Heart right ventricle (tissue), 16 donors: ENCODE data around the gene DNPH1. TPM values are rescaled to one million over a fixed set of nuclear protein-coding genes. Genes with fewer than 3 reads are reported as not detected.

Experiments used
- ATAC-seq, 8 donors: fragments of 200-7000 bp; cut with Tn5 transposase; one replicate each; pipeline ENCODE4 v1.9.1; 2020; ENCODE audit warnings: mild to moderate bottlenecking in 8 of 8, moderate library complexity in 8 of 8, moderate number of reproducible peaks in 1 of 8
- DNase-seq, 2 donors: peaks; one replicate each; pipeline ENCODE4 v3.0.0-alpha.2; 2020
- H3K27ac ChIP-seq, 10 donors: fragments of 200-600 bp; sonication (generic) in 2 of 10; one replicate each; pipeline versions ENCODE4 v1.5.0 to v1.8.0; 2020 to 2022; ENCODE audit warnings: mild to moderate bottlenecking in 3 of 10
- H3K27me3 ChIP-seq, 7 donors: fragments of 200-600 bp; one replicate each; pipeline ENCODE4 v1.8.0; 2021 to 2022; ENCODE audit warnings: mild to moderate bottlenecking in 2 of 7
- H3K36me3 ChIP-seq, 9 donors: fragments of 200-600 bp; sonication (generic) in 1 of 9; one replicate each; pipeline versions ENCODE4 v1.5.0 to v1.8.0; 2020 to 2022; ENCODE audit warnings: mild to moderate bottlenecking in 2 of 9
- H3K4me1 ChIP-seq, 9 donors: fragments of 200-600 bp; sonication (generic) in 1 of 9; one replicate each; pipeline versions ENCODE4 v1.5.0 to v1.8.0; 2020 to 2022; ENCODE audit warnings: mild to moderate bottlenecking in 4 of 9
- H3K4me3 ChIP-seq, 10 donors: fragments of 200-600 bp; sonication (generic) in 2 of 10; one replicate each; pipeline versions ENCODE4 v1.5.0 to v1.8.0; 2020 to 2022; ENCODE audit warnings: mild to moderate bottlenecking in 7 of 10, moderate library complexity in 2 of 10
- H3K9me3 ChIP-seq, 11 donors: fragments of 200-600 bp in 10 of 11; sonication (generic) in 2 of 11; one replicate each; pipeline versions ENCODE4 v1.5.0 to v1.8.0; 2013 to 2022; ENCODE audit warnings: mild to moderate bottlenecking in 2 of 11, control low read depth in 1 of 11, moderate library complexity in 1 of 11
- CTCF ChIP-seq, 9 donors: fragments of 200-600 bp; sonication (generic) in 2 of 9; IDR thresholded peaks; one replicate each; pipeline versions ENCODE4 v1.5.0 to v1.8.0; 2021 to 2022; ENCODE audit warnings: antibody characterized with exemption in 9 of 9, mild to moderate bottlenecking in 5 of 9, moderate library complexity in 1 of 9
- WGBS, 2 donors: extraction: QIAGEN DNeasy Blood & Tissue Kit; methylation state at CpG; one replicate each; pipeline ENCODE4 v1.1.7; 2013; ENCODE audit warnings: inconsistent platforms in 1 of 2; 5-methylcytosine and 5-hydroxymethylcytosine counted together
- intact Hi-C, 10 donors: fragments of 100-400 bp; cut with DNase I; formaldehyde crosslinking; loops; one replicate each; pipeline versions ENCODE4 v1.11.1 to v1.14.2; 2022
- polyA plus RNA-seq, 2 donors: library from polyadenylated mRNA; stranded (reverse); fragments of 200-250 nt; gene quantifications; one replicate each; pipeline ENCODE4 v1.2.3, GENCODE V29; 2013
- total RNA-seq, 10 donors: library from RNA; stranded (reverse); fragmentation: NEBNext Ultra II Directional in 3 of 10; extraction: Animal tissue kit (Norgen Biotek cat#: 25700) in 3 of 10; gene quantifications; one replicate each; pipeline versions ENCODE4 v1.2.1 to v1.2.4, GENCODE V29; 2021 to 2023
- donor health status: Arrhythmogenic right ventricular cardiomyopathy.
- donor health status: ischemic (EF 13 %, LVEDD 7.1; RV severe dilation, severe dysfunction).
- donor health status: healthy with polysubstance abuse.
- donor health status: DM: no; HTN: yes; CAD: no.
- donor health status: DM: no; HTN: no; CAD: no.
- donor health status: ischemic (EF 25% LVEDD 6.9; RV normal size, moderate dysfunction).
- donor health status: ischemic (EF 25% LVEDD 5.7; RV mildly dilated, moderate dysfunction).
- donor health status: healthy.
- donor health status: DM: yes; HTN: yes; CAD: no.
- donor health status: Ischemic cardiomyopathy.
- donor health status: ischemic (EF 35%, LVEDD 5.7; RV mildly dilated, moderate dysfunction).
- donor health status: nonischemic (EF 11% LVEDD 7.7; RV severe dilation, severe dysfunction).
- donor health status: DM: yes; HTN: yes; CAD: no.
- donor health status: PGD.
- donor health status: ischemic (EF 29% LVEDD 5.4; RV normal size, mild dysfunction).
- donor health status: nonischemic (EF 23%, LVEDD 6.1; RV moderate dilation, normal function).

Gene DNPH1
- total and polyA plus RNA-seq, 12 donors, result 16.0 to 51.3 (median 26.2) TPM

GRCh38 chr6:43261198-43261597 is 31.9 kb upstream of the DNPH1 start:
- no peak for ATAC-seq
- H3K9me3 ChIP-seq, result no peaks in the 10 kb centered on the region
- intact Hi-C loops, result loop anchor here in 8 of 10 donors (5.0 to 10.0 kb wide), 9 partner anchors 66 to 254 kb away; partner anchors contain the start of genes LRRC73 (in 1 of the 8), POLR1C (in 1 of the 8) and YIPF3 (in 1 of the 8)
- H3K4me1 ChIP-seq, result peaks cover 0 to 9% (median 0%) of the 10 kb centered on the region in 9 donors
- no peak overlapping the region for H3K4me3 ChIP-seq
- no peak for TF ChIP-seq CTCF (IDR thresholded peaks at IDR 0.05)
- no peaks in the 10 kb centered on the region for H3K36me3 ChIP-seq
- H3K27ac ChIP-seq, result no peak overlapping the region
- WGBS, 2 donors, result 72 to 81% methylated on average over 5 of the region's 5 CpGs
- no peak for DNase-seq
- peaks cover 0 to 3% (median 0%) of the 10 kb centered on the region in 7 donors for H3K27me3 ChIP-seq

- WGBS, 2 donors, result 73 to 76% methylated on average over 4 of the region's 4 CpGs
- Histone ChIP-seq H3K36me3 (no peaks in the 10 kb centered on the region), H3K27ac (no peak overlapping the region), H3K27me3 (peaks cover 0 to 3% (median 0%) of the 10 kb centered on the region in 7 donors), H3K9me3 (no peaks in the 10 kb centered on the region), H3K4me1 (peaks cover 0 to 9% (median 0%) of the 10 kb centered on the region in 9 donors), H3K4me3 (no peak overlapping the region)
- no peak for TF ChIP-seq CTCF (IDR thresholded peaks at IDR 0.05)
- ATAC-seq, result no peak
- no peak for DNase-seq
- intact Hi-C loops, result loop anchor here in 8 of 10 donors (5.0 to 10.0 kb wide), 9 partner anchors 67 to 254 kb away; partner anchors contain the start of genes LRRC73 (in 1 of the 8), POLR1C (in 1 of the 8) and YIPF3 (in 1 of the 8)
Observed at GRCh38 chr6:43260791-43261190, 31.5 kb upstream of the DNPH1 start.

GRCh38 chr6:43258807-43259686 is 29.8 kb upstream of the DNPH1 start:
- Histone ChIP-seq H3K27ac (no peak overlapping the region), H3K9me3 (no peaks in the 10 kb centered on the region), H3K4me3 (no peak overlapping the region), H3K36me3 (no peaks in the 10 kb centered on the region), H3K27me3 (peaks cover 0 to 6% (median 0%) of the 10 kb centered on the region in 7 donors), H3K4me1 (peaks cover 0 to 9% (median 0%) of the 10 kb centered on the region in 9 donors)
- no peak for TF ChIP-seq CTCF (IDR thresholded peaks at IDR 0.05)
- ATAC-seq, result no peak
- 91 to 93% methylated on average over 30 of the region's 30 CpGs for WGBS, 2 donors
- intact Hi-C loops, result no loop called here
- no peak for DNase-seq

GRCh38 chr6:43258180-43258579 is 28.9 kb upstream of the DNPH1 start:
- no peak overlapping the region for H3K27ac ChIP-seq
- no peak for DNase-seq

More at GRCh38 chr6:43258180-43258579, 28.9 kb upstream of the DNPH1 start:
- no peak for ATAC-seq
- intact Hi-C loops, result no loop called here
- no peak for TF ChIP-seq CTCF (IDR thresholded peaks at IDR 0.05)
- H3K27me3 ChIP-seq, result peaks cover 0 to 9% (median 3%) of the 10 kb centered on the region in 7 donors
- no peaks in the 10 kb centered on the region for H3K9me3 ChIP-seq
- H3K36me3 ChIP-seq, result no peaks in the 10 kb centered on the region
- H3K4me3 ChIP-seq, result no peak overlapping the region
- 71 to 78% methylated on average over 4 of the region's 4 CpGs for WGBS, 2 donors
- H3K4me1 ChIP-seq, result peaks cover 0 to 9% (median 0%) of the 10 kb centered on the region in 9 donors
